Measurements from ENCODE around the gene COG1. TPM values are rescaled to one million over a fixed set of nuclear protein-coding genes. Genes with fewer than 3 reads are reported as not detected.

COG1 gene
- total and polyA plus RNA-seq, 9 of the 15 experiments (the other 6 are each of a cell fraction or from before 2014, with no cell fraction given) = 9.5 to 26.8 (median 12.9) TPM

DNA sequence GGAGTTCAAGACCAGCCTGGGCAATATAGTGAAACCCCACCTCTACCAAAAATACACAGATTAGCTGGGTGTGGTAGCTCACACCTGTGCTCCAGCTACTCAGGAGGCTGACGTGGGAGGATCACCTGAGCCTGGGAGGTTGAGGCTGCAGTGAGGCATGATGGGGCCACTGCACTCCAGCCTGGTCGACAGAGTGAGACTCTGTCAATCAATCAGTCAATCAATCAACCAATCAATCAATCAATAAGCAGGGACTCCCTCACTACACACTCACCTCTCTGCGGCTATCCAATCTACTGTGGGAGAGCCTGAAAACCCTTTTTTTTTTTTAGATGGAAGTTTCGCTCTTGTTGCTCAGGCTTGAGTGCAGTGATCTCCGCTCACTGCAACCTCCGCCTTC lies 37.2 kb downstream of the COG1 start:
- DNase-seq (ENCODE audit: extremely low read depth in 1 of 4, low spot score in 3 of 4) (no peak), FAIRE-seq (no peak), ATAC-seq (no peak)
- peak overlapping the region; percentile 97 for H3K4me2 ChIP-seq (ENCODE audit: insufficient read depth, low read length)
- ChIA-PET CTCF (ENCODE audit: low intra/inter-chr PET ratio) (no interaction called here), POLR2A (no interaction called here)
- peaks cover 19 to 37% of the 10 kb centered on the region in 2 experiments for H3K4me1 ChIP-seq (replicated peaks in 1 of 2; ENCODE audit: control insufficient read depth in 2 of 2, insufficient read depth in 2 of 2, low read length in 2 of 2)
- H3K9me1 ChIP-seq (ENCODE audit: control insufficient read depth, insufficient read depth, low read length) = no peaks in the 10 kb centered on the region
- H4K20me1 ChIP-seq (replicated peaks; ENCODE audit: control insufficient read depth, insufficient read depth, low read length) = peaks cover 11% of the 10 kb centered on the region; the same call in 1 of the 2 replicates
- no peak overlapping the region for H3K4me3 ChIP-seq
- H3K9ac ChIP-seq (ENCODE audit: insufficient read depth in 1 of 2, low read depth in 2 of 2, low read length in 2 of 2) = peak overlapping the region in 1 of 2 experiments; percentile 24; a peak in 1 of 4 replicates
- H3K27ac ChIP-seq (ENCODE audit: extremely low read depth, low read depth, low read length) = no peak overlapping the region
- H3K27me3 ChIP-seq (ENCODE audit: control insufficient read depth in 2 of 2, insufficient read depth in 2 of 2, low read length in 2 of 2) = no peaks in the 10 kb centered on the region
- intact Hi-C loops (cut with micrococcal nuclease) = no loop called here
- no TSS peak for BruUV-seq (replicated peaks)
- peaks cover 29% of the 10 kb centered on the region for H3K36me3 ChIP-seq (ENCODE audit: control insufficient read depth, insufficient read depth, low read length)
- 75% methylated on average over 5 of the region's 6 CpGs for WGBS (ENCODE audit: insufficient coverage, low coverage, missing lambda C conversion rate)
- TF ChIP-seq, protein P1, sequence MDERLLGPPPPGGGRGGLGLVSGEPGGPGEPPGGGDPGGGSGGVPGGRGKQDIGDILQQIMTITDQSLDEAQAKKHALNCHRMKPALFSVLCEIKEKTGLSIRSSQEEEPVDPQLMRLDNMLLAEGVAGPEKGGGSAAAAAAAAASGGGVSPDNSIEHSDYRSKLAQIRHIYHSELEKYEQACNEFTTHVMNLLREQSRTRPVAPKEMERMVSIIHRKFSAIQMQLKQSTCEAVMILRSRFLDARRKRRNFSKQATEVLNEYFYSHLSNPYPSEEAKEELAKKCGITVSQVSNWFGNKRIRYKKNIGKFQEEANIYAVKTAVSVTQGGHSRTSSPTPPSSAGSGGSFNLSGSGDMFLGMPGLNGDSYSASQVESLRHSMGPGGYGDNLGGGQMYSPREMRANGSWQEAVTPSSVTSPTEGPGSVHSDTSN (CRISPR knock-in tag; IDR thresholded peaks at IDR 0.05; ENCODE audit: low read depth) = no peak
- TF ChIP-seq, protein P1 (tag; conservative IDR thresholded peaks at IDR 0.05; ENCODE audit: low read depth) = peak; percentile 51; the same call in 1 of the 2 replicates
- TF ChIP-seq ILF3 (IDR thresholded peaks at IDR 0.05; ENCODE audit: borderline replicate concordance) = no peak
- TF ChIP-seq, protein P2, sequence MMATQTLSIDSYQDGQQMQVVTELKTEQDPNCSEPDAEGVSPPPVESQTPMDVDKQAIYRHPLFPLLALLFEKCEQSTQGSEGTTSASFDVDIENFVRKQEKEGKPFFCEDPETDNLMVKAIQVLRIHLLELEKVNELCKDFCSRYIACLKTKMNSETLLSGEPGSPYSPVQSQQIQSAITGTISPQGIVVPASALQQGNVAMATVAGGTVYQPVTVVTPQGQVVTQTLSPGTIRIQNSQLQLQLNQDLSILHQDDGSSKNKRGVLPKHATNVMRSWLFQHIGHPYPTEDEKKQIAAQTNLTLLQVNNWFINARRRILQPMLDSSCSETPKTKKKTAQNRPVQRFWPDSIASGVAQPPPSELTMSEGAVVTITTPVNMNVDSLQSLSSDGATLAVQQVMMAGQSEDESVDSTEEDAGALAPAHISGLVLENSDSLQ (IDR thresholded peaks at IDR 0.05) = peak; percentile 35; the same call in 1 of the 2 replicates
- TF ChIP-seq, protein P3, sequence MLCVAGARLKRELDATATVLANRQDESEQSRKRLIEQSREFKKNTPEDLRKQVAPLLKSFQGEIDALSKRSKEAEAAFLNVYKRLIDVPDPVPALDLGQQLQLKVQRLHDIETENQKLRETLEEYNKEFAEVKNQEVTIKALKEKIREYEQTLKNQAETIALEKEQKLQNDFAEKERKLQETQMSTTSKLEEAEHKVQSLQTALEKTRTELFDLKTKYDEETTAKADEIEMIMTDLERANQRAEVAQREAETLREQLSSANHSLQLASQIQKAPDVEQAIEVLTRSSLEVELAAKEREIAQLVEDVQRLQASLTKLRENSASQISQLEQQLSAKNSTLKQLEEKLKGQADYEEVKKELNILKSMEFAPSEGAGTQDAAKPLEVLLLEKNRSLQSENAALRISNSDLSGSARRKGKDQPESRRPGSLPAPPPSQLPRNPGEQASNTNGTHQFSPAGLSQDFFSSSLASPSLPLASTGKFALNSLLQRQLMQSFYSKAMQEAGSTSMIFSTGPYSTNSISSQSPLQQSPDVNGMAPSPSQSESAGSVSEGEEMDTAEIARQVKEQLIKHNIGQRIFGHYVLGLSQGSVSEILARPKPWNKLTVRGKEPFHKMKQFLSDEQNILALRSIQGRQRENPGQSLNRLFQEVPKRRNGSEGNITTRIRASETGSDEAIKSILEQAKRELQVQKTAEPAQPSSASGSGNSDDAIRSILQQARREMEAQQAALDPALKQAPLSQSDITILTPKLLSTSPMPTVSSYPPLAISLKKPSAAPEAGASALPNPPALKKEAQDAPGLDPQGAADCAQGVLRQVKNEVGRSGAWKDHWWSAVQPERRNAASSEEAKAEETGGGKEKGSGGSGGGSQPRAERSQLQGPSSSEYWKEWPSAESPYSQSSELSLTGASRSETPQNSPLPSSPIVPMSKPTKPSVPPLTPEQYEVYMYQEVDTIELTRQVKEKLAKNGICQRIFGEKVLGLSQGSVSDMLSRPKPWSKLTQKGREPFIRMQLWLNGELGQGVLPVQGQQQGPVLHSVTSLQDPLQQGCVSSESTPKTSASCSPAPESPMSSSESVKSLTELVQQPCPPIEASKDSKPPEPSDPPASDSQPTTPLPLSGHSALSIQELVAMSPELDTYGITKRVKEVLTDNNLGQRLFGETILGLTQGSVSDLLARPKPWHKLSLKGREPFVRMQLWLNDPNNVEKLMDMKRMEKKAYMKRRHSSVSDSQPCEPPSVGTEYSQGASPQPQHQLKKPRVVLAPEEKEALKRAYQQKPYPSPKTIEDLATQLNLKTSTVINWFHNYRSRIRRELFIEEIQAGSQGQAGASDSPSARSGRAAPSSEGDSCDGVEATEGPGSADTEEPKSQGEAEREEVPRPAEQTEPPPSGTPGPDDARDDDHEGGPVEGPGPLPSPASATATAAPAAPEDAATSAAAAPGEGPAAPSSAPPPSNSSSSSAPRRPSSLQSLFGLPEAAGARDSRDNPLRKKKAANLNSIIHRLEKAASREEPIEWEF (CRISPR knock-in tag; IDR thresholded peaks at IDR 0.05) = 0 out of 2 replicates have a peak, but pooled peaks have one; percentile 26
- 0 out of 2 replicates have a peak, but pooled peaks have one; percentile 35 for TF ChIP-seq MIER1 (IDR thresholded peaks at IDR 0.05; ENCODE audit: low read depth)
- peak; percentile 28 for TF ChIP-seq MEIS2 (IDR thresholded peaks at IDR 0.05; ENCODE audit: partially characterized antibody)
- H3K9me3 ChIP-seq (replicated peaks; ENCODE audit: control insufficient read depth, insufficient read depth, low read depth, low read length) = no peaks in the 10 kb centered on the region
- H3K79me2 ChIP-seq (ENCODE audit: control insufficient read depth, insufficient read depth, low read length) = peaks cover 86% of the 10 kb centered on the region
- H2AFZ ChIP-seq (ENCODE audit: low read depth, low read length) = no peak overlapping the region
- in situ Hi-C loops (cut with MboI) = no loop called here

Data from K562 (cell line).